ENCODE data around the gene PTPN3.

PTPN3 gene

GRCh38 chr9:109467936-109468335 lies 30.2 kb downstream of the PTPN3 start:
- Histone ChIP-seq H3K4me1 (ENCODE audit: control insufficient read depth, insufficient read depth, low read depth, low read length) (peaks cover 3% of the 10 kb centered on the region), H3K27ac (ENCODE audit: low read length, poor library complexity, severe bottlenecking) (no peak overlapping the region), H2BK15ac (ENCODE audit: low read depth, poor library complexity, severe bottlenecking) (no peak overlapping the region), H3K4ac (ENCODE audit: low read depth in 1 of 2, low read length in 2 of 2) (no peak overlapping the region), H3K79me1 (replicated peaks; ENCODE audit: low read length, poor library complexity, severe bottlenecking) (peaks cover 23% of the 10 kb centered on the region), H3K9ac (ENCODE audit: low read length) (no peak overlapping the region), H3K4me2 (ENCODE audit: low read length, poor library complexity, severe bottlenecking) (no peak overlapping the region), H2BK120ac (ENCODE audit: low read depth, low read length) (no peak overlapping the region), H3K14ac (ENCODE audit: low read length in 2 of 2) (no peak overlapping the region), H4K91ac (ENCODE audit: low read length) (no peak overlapping the region), H3K9me3 (ENCODE audit: control insufficient read depth, low read length) (no peaks in the 10 kb centered on the region), H2BK5ac (ENCODE audit: low read depth, low read length, poor library complexity, severe bottlenecking) (no peak overlapping the region), H3K23ac (ENCODE audit: low read length in 2 of 2) (no peak overlapping the region), H3K18ac (ENCODE audit: low read depth in 1 of 2, low read length in 2 of 2) (no peak overlapping the region), H4K8ac (ENCODE audit: low read length) (no peak overlapping the region), H2AFZ (ENCODE audit: low read depth, low read length) (no peak overlapping the region), H2BK12ac (ENCODE audit: low read length in 2 of 2) (no peak overlapping the region), H3K27me3 (ENCODE audit: control insufficient read depth in 1 of 2, insufficient read depth in 1 of 2, low read length in 2 of 2) (peaks cover 0 to 10% of the 10 kb centered on the region in 2 experiments), H3K36me3 (ENCODE audit: control insufficient read depth in 1 of 2, insufficient read depth in 2 of 2, low read depth in 1 of 2, low read length in 2 of 2) (peaks cover 0 to 2% of the 10 kb centered on the region in 2 experiments), H3K4me3 (ENCODE audit: insufficient read depth in 1 of 2, low read depth in 1 of 2, low read length in 2 of 2) (no peak overlapping the region), H2AK5ac (ENCODE audit: low read length, severe bottlenecking) (no peak overlapping the region)
- 43% methylated on average over 1 of the region's 2 CpGs for WGBS
- DNase-seq: no peak

DNA sequence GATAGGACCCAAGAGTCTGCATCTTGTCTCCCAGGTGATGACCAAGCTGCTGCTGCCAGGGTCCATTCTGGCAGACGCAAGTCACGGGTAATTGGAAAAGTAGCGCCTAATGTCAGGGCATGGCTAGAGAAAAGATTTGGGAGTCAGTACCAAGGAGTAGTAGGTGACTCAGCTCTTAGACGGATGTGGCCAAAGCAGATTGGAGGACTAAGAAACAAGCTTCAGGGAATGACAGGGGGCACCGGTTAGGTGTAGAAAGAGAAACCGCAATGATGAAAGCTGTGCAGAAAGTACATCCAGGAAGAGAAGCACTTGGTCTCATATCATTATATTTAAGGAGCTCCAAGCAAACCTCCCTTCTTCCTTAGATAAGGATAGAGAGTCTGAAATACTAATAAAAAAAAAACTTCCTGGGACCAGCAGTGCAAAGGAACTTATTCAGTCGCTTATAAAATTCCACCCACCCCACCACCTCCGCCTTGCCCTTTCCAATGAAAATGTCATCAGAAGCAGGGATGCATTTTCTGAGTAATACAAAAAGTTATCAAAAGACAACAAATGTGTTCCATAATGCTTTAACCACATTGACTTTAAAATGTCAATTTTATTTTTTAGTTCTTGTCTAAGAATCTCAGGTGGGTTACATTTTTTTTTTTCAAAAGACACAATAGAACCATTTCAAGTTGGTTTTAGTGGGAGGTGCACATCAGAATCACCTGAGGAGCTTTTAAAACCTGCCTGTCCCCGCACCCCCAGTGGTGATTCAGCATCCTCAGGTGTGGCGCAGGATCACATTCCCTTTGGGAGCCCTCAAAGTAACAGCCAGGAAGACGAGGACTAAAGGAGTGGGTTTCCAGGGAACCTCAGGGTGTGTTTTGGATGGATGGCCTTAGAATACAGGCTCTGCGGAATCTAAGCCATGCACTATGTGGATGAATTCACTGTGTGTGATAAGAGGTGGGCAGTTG lies 31.2 kb downstream of the PTPN3 start:
- Histone ChIP-seq H2BK15ac (ENCODE audit: low read depth, poor library complexity, severe bottlenecking) (no peak overlapping the region), H3K4me3 (ENCODE audit: insufficient read depth in 1 of 2, low read depth in 1 of 2, low read length in 2 of 2) (no peak overlapping the region), H2AFZ (ENCODE audit: low read depth, low read length) (no peak overlapping the region), H3K18ac (ENCODE audit: low read depth in 1 of 2, low read length in 2 of 2) (no peak overlapping the region), H3K4me1 (ENCODE audit: control insufficient read depth, insufficient read depth, low read depth, low read length) (peaks cover 3% of the 10 kb centered on the region), H3K36me3 (ENCODE audit: control insufficient read depth in 1 of 2, insufficient read depth in 2 of 2, low read depth in 1 of 2, low read length in 2 of 2) (peaks cover 0 to 12% of the 10 kb centered on the region in 2 experiments), H4K8ac (ENCODE audit: low read length) (no peak overlapping the region), H3K79me1 (replicated peaks; ENCODE audit: low read length, poor library complexity, severe bottlenecking) (peaks cover 33% of the 10 kb centered on the region), H3K4me2 (ENCODE audit: low read length, poor library complexity, severe bottlenecking) (no peak overlapping the region), H3K27me3 (ENCODE audit: control insufficient read depth in 1 of 2, insufficient read depth in 1 of 2, low read length in 2 of 2) (peaks cover 0 to 10% of the 10 kb centered on the region in 2 experiments), H3K14ac (ENCODE audit: low read length in 2 of 2) (no peak overlapping the region), H2BK12ac (ENCODE audit: low read length in 2 of 2) (no peak overlapping the region), H4K91ac (ENCODE audit: low read length) (no peak overlapping the region), H3K9ac (ENCODE audit: low read length) (no peak overlapping the region), H3K9me3 (ENCODE audit: control insufficient read depth, low read length) (no peaks in the 10 kb centered on the region), H3K4ac (ENCODE audit: low read depth in 1 of 2, low read length in 2 of 2) (no peak overlapping the region), H3K23ac (ENCODE audit: low read length in 2 of 2) (no peak overlapping the region), H3K27ac (ENCODE audit: low read length, poor library complexity, severe bottlenecking) (no peak overlapping the region), H2BK120ac (ENCODE audit: low read depth, low read length) (no peak overlapping the region), H2AK5ac (ENCODE audit: low read length, severe bottlenecking) (no peak overlapping the region), H2BK5ac (ENCODE audit: low read depth, low read length, poor library complexity, severe bottlenecking) (no peak overlapping the region)
- WGBS: 88% methylated on average over 12 of the region's 12 CpGs
- DNase-seq: no peak

DNA sequence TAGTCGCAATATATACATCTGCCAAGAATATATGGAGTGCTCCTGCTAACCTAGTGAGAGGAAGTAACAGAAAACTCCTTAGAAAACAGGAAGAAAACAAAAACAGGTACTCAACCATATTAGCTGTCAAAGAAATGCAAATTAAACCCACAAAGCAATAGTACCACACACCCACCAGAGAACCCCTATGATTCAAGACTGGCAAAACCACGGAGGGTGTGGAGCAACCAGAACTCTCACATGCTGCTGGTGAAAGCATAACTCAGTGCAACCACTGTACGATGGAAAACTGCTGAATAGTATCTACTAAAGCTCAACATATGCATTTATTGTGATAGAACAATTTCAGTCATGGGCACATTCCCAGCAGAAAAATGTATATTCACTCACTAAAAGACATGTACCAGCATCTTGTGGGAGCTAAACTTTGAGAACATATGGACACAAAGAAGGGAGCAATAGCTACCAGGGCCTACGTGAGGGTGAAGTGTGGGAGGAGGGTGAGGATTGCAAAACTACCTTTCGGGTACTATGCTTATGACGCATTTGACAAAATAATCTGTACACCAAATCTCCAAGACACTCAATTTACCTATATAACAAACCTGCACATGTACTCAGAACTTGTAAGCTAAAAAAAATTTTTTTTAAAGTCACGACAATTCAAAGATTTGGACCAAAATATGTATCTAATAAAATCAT lies 34.0 kb downstream of the PTPN3 start:
- H3K4me2 ChIP-seq (ENCODE audit: low read length, poor library complexity, severe bottlenecking): no peak overlapping the region
- no peak overlapping the region for H3K18ac ChIP-seq (ENCODE audit: low read depth in 1 of 2, low read length in 2 of 2)
- no peak overlapping the region for H2BK5ac ChIP-seq (ENCODE audit: low read depth, low read length, poor library complexity, severe bottlenecking)
- no peak overlapping the region for H2BK120ac ChIP-seq (ENCODE audit: low read depth, low read length)
- H3K9ac ChIP-seq (ENCODE audit: low read length): no peak overlapping the region
- H2AFZ ChIP-seq (ENCODE audit: low read depth, low read length): no peak overlapping the region
- no peak overlapping the region for H3K23ac ChIP-seq (ENCODE audit: low read length in 2 of 2)
- H3K79me1 ChIP-seq (replicated peaks; ENCODE audit: low read length, poor library complexity, severe bottlenecking): peaks cover 46% of the 10 kb centered on the region
- H2BK15ac ChIP-seq (ENCODE audit: low read depth, poor library complexity, severe bottlenecking): no peak overlapping the region
- no peak overlapping the region for H3K4ac ChIP-seq (ENCODE audit: low read depth in 1 of 2, low read length in 2 of 2)
- no peak overlapping the region for H2BK12ac ChIP-seq (ENCODE audit: low read length in 2 of 2)
- no peak overlapping the region for H3K4me3 ChIP-seq (ENCODE audit: insufficient read depth in 1 of 2, low read depth in 1 of 2, low read length in 2 of 2)
- WGBS: 90% methylated on average over 4 of the region's 7 CpGs
- DNase-seq: no peak
- H3K27me3 ChIP-seq (ENCODE audit: control insufficient read depth in 1 of 2, insufficient read depth in 1 of 2, low read length in 2 of 2): peaks cover 0 to 10% of the 10 kb centered on the region in 2 experiments
- no peak overlapping the region for H4K91ac ChIP-seq (ENCODE audit: low read length)
- H3K36me3 ChIP-seq (ENCODE audit: control insufficient read depth in 1 of 2, insufficient read depth in 2 of 2, low read depth in 1 of 2, low read length in 2 of 2): peaks cover 0 to 22% of the 10 kb centered on the region in 2 experiments
- no peak overlapping the region for H2AK5ac ChIP-seq (ENCODE audit: low read length, severe bottlenecking)
- no peaks in the 10 kb centered on the region for H3K9me3 ChIP-seq (ENCODE audit: control insufficient read depth, low read length)
- H4K8ac ChIP-seq (ENCODE audit: low read length): no peak overlapping the region
- peaks cover 3% of the 10 kb centered on the region for H3K4me1 ChIP-seq (ENCODE audit: control insufficient read depth, insufficient read depth, low read depth, low read length)
- no peak overlapping the region for H3K14ac ChIP-seq (ENCODE audit: low read length in 2 of 2)
- no peak overlapping the region for H3K27ac ChIP-seq (ENCODE audit: low read length, poor library complexity, severe bottlenecking)

DNA sequence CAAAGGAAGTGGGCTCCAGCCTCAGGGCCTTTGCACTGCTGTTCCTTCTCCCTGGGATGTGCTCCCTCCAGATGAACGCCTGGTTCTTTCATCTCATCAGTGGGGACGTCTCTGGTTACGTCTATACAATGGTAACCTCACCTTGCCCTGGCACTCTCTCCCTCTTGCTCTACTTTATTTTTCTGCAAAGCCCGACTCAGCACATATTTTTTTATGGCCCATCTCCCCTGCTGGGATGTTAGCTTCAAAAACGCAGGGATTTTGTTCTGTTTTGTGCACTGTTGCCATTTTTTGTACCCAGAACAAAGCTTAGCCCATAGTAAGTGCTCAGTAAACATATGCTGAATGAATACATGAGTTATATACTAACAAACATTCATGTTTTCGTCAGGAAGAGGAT lies 37.5 kb downstream of the PTPN3 start:
- H3K14ac ChIP-seq (ENCODE audit: low read length in 2 of 2): no peak overlapping the region
- H2BK15ac ChIP-seq (ENCODE audit: low read depth, poor library complexity, severe bottlenecking): no peak overlapping the region
- no peak overlapping the region for H2AFZ ChIP-seq (ENCODE audit: low read depth, low read length)
- H3K27me3 ChIP-seq (ENCODE audit: control insufficient read depth in 1 of 2, insufficient read depth in 1 of 2, low read length in 2 of 2): peaks cover 0 to 5% of the 10 kb centered on the region in 2 experiments
- H3K4me3 ChIP-seq (ENCODE audit: insufficient read depth in 1 of 2, low read depth in 1 of 2, low read length in 2 of 2): no peak overlapping the region
- no peak overlapping the region for H2BK5ac ChIP-seq (ENCODE audit: low read depth, low read length, poor library complexity, severe bottlenecking)
- no peak overlapping the region for H2AK5ac ChIP-seq (ENCODE audit: low read length, severe bottlenecking)
- H3K4me1 ChIP-seq (ENCODE audit: control insufficient read depth, insufficient read depth, low read depth, low read length): no peaks in the 10 kb centered on the region
- no peak overlapping the region for H2BK12ac ChIP-seq (ENCODE audit: low read length in 2 of 2)
- H3K18ac ChIP-seq (ENCODE audit: low read depth in 1 of 2, low read length in 2 of 2): no peak overlapping the region
- H3K9ac ChIP-seq (ENCODE audit: low read length): no peak overlapping the region
- H3K23ac ChIP-seq (ENCODE audit: low read length in 2 of 2): no peak overlapping the region
- peaks cover 52% of the 10 kb centered on the region for H3K79me1 ChIP-seq (replicated peaks; ENCODE audit: low read length, poor library complexity, severe bottlenecking)
- H3K4ac ChIP-seq (ENCODE audit: low read depth in 1 of 2, low read length in 2 of 2): no peak overlapping the region
- no peaks in the 10 kb centered on the region for H3K9me3 ChIP-seq (ENCODE audit: control insufficient read depth, low read length)
- no peak overlapping the region for H4K91ac ChIP-seq (ENCODE audit: low read length)
- H2BK120ac ChIP-seq (ENCODE audit: low read depth, low read length): no peak overlapping the region
- no peak for DNase-seq
- WGBS: 81% methylated on average over 6 of the region's 6 CpGs
- peaks cover 0 to 40% of the 10 kb centered on the region in 2 experiments for H3K36me3 ChIP-seq (ENCODE audit: control insufficient read depth in 1 of 2, insufficient read depth in 2 of 2, low read depth in 1 of 2, low read length in 2 of 2)
- no peak overlapping the region for H3K27ac ChIP-seq (ENCODE audit: low read length, poor library complexity, severe bottlenecking)
- no peak overlapping the region for H4K8ac ChIP-seq (ENCODE audit: low read length)
- no peak overlapping the region for H3K4me2 ChIP-seq (ENCODE audit: low read length, poor library complexity, severe bottlenecking)
